GM23248 (cell line): Measurements from ENCODE around the gene ERC2. TPM values are rescaled to one million over a fixed set of nuclear protein-coding genes. Genes with fewer than 3 reads are reported as not detected.

ENCODE experiments used
- DNase-seq: peaks from one replicate; pipeline ENCODE4 v3.0.0-alpha.2; 2015
- H2AFZ ChIP-seq: fragments of 200-600 bp; sonication (generic); 2 replicates; pipeline ENCODE4 v1.6.1; 2016; ENCODE audit warnings: antibody characterized with exemption
- H3F3A ChIP-seq: fragments of 200-600 bp; sonication (generic); 2 replicates; pipeline ENCODE4 v1.6.1; 2016; ENCODE audit warnings: mild to moderate bottlenecking, antibody characterized with exemption, mixed run types; ENCODE audit not compliant: insufficient read depth
- H3K27ac ChIP-seq: fragments of 200-600 bp; sonication (generic); 2 replicates; pipeline ENCODE4 v1.5.1; 2016; ENCODE audit warnings: mild to moderate bottlenecking
- H3K27me3 ChIP-seq: fragments of 200-600 bp; sonication (generic); replicated peaks from 2 replicates; pipeline ENCODE4 v1.6.1; 2016; ENCODE audit warnings: mild to moderate bottlenecking; ENCODE audit not compliant: insufficient read depth
- H3K36me3 ChIP-seq: fragments of 200-600 bp; sonication (generic); 2 replicates; pipeline ENCODE4 v1.6.1; 2016; ENCODE audit warnings: low read depth, mild to moderate bottlenecking
- H3K4me1 ChIP-seq: fragments of 200-600 bp; sonication (generic); 2 replicates; pipeline ENCODE4 v1.6.1; 2016; ENCODE audit warnings: mild to moderate bottlenecking; ENCODE audit not compliant: insufficient read depth
- H3K4me2 ChIP-seq: fragments of 200-600 bp; sonication (generic); one replicate; pipeline ENCODE4 v1.6.1; 2016; ENCODE audit warnings: mild to moderate bottlenecking; ENCODE audit not compliant: unreplicated experiment
- H3K4me3 ChIP-seq: fragments of 200-600 bp; sonication (generic); 2 replicates; pipeline ENCODE4 v1.5.1; 2016; ENCODE audit warnings: mild to moderate bottlenecking
- H3K79me2 ChIP-seq: fragments of 200-600 bp; sonication (generic); 2 replicates; pipeline ENCODE4 v1.6.1; 2016; ENCODE audit warnings: mild to moderate bottlenecking; ENCODE audit not compliant: insufficient read depth
- H3K9ac ChIP-seq: fragments of 200-600 bp; sonication (generic); 2 replicates; pipeline ENCODE4 v1.6.1; 2016; ENCODE audit warnings: mild to moderate bottlenecking
- H3K9me2 ChIP-seq: fragments of 200-600 bp; sonication (generic); 2 replicates; pipeline ENCODE4 v1.6.1; 2016; ENCODE audit warnings: mixed run types, mild to moderate bottlenecking, moderate library complexity; ENCODE audit not compliant: insufficient read depth
- H3K9me3 ChIP-seq: fragments of 200-600 bp; sonication (generic); one replicate; pipeline ENCODE4 v1.6.1; 2017; ENCODE audit warnings: low read depth
- H4K20me1 ChIP-seq: fragments of 200-600 bp; sonication (generic); 2 replicates; pipeline ENCODE4 v1.6.0; 2016; ENCODE audit not compliant: insufficient read depth
- EZH2 ChIP-seq: fragments of 200-600 bp; sonication (generic); IDR thresholded peaks from 2 replicates; pipeline ENCODE4 v1.6.1; 2018; ENCODE audit warnings: antibody characterized with exemption, mild to moderate bottlenecking; ENCODE audit not compliant: insufficient read depth, poor library complexity, severe bottlenecking
- EZH2phosphoT487 ChIP-seq: fragments of 200-600 bp; sonication (generic); IDR thresholded peaks from 2 replicates; pipeline ENCODE4 v1.6.1; 2018; ENCODE audit warnings: antibody characterized with exemption, moderate library complexity, mild to moderate bottlenecking, low read depth; ENCODE audit not compliant: insufficient read depth
- WGBS, 2 experiments: methylation state at CpG; one replicate each; pipeline ENCODE4 v1.1.6; 2015 to 2017; ENCODE audit warnings: low lambda C conversion rate in 2 of 2, low coverage in 1 of 2; ENCODE audit errors: missing lambda C conversion rate in 2 of 2; 5-methylcytosine and 5-hydroxymethylcytosine counted together
- in situ Hi-C: fragments of 300-500 bp; cut with MboI; formaldehyde crosslinking; loops from 2 replicates; pipeline ENCODE4 v1.15.0; 2020
- polyA plus RNA-seq: library from polyadenylated mRNA; unstranded; fragments of >200 nt; fragmentation: Nextera tagmentation; extraction: Ambion mirVana; gene quantifications from 2 replicates; pipeline ENCODE4 v1.2.1, GENCODE V29; 2016
- total RNA-seq: library from RNA; depleted of rRNA; stranded (reverse); fragments of >200 nt; shearing (Covaris generic); gene quantifications from 2 replicates; pipeline ENCODE4 v1.2.3, GENCODE V29; 2014

ERC2 gene
- total and polyA plus RNA-seq, 2 experiments from 2014 or later: not detected

GRCh38 chr3:56404884-56405283 lies 63.4 kb downstream of the ERC2 start:
- Histone ChIP-seq H4K20me1 (no peaks in the 10 kb centered on the region), H3F3A (no peaks in the 10 kb centered on the region), H3K4me3 (no peak overlapping the region), H3K27me3 (no peaks in the 10 kb centered on the region), H3K27ac (no peak overlapping the region), H3K9me3 (no peaks in the 10 kb centered on the region), H2AFZ (no peak overlapping the region), H3K4me1 (no peaks in the 10 kb centered on the region), H3K9ac (no peak overlapping the region), H3K36me3 (no peaks in the 10 kb centered on the region), H3K4me2 (no peak overlapping the region), H3K9me2 (no peaks in the 10 kb centered on the region), H3K79me2 (no peaks in the 10 kb centered on the region)
- TF ChIP-seq EZH2phosphoT487: no peak
- in situ Hi-C loops: no loop called here
- no peak for DNase-seq
- 51 to 58% methylated on average over 3 of the region's 3 CpGs for WGBS, 2 experiments

- Histone ChIP-seq H3K36me3 (no peaks in the 10 kb centered on the region), H3K4me3 (no peak overlapping the region), H4K20me1 (no peaks in the 10 kb centered on the region), H3K27ac (no peak overlapping the region), H3K9me2 (no peaks in the 10 kb centered on the region), H3K79me2 (no peaks in the 10 kb centered on the region), H3K4me2 (no peak overlapping the region), H3K27me3 (no peaks in the 10 kb centered on the region), H3K4me1 (no peaks in the 10 kb centered on the region), H3F3A (no peaks in the 10 kb centered on the region), H3K9ac (no peak overlapping the region), H2AFZ (no peak overlapping the region), H3K9me3 (no peaks in the 10 kb centered on the region)
- no peak for DNase-seq
- 21 to 25% methylated on average over 2 of the region's 2 CpGs for WGBS, 2 experiments
- TF ChIP-seq EZH2 (no peak), EZH2phosphoT487 (no peak)
- in situ Hi-C loops: no loop called here
Observed at GRCh38 chr3:56398659-56399058, 69.6 kb downstream of the ERC2 start.

GRCh38 chr3:56397798-56398197 lies 70.5 kb downstream of the ERC2 start:
- H2AFZ ChIP-seq: no peak overlapping the region
- DNase-seq: no peak
- in situ Hi-C loops: no loop called here
- H3K4me3 ChIP-seq: no peak overlapping the region
- TF ChIP-seq EZH2phosphoT487 (no peak), EZH2 (no peak)
- no peaks in the 10 kb centered on the region for H3F3A ChIP-seq
- H3K36me3 ChIP-seq: no peaks in the 10 kb centered on the region
- no peak overlapping the region for H3K4me2 ChIP-seq
- 4 to 19% methylated on average over 2 of the region's 2 CpGs for WGBS, 2 experiments
- H3K9me2 ChIP-seq: no peaks in the 10 kb centered on the region
- H3K27me3 ChIP-seq: no peaks in the 10 kb centered on the region
- H4K20me1 ChIP-seq: no peaks in the 10 kb centered on the region
- H3K9ac ChIP-seq: no peak overlapping the region
- H3K79me2 ChIP-seq: no peaks in the 10 kb centered on the region
- no peak overlapping the region for H3K27ac ChIP-seq
- H3K4me1 ChIP-seq: no peaks in the 10 kb centered on the region
- H3K9me3 ChIP-seq: no peaks in the 10 kb centered on the region

- Histone ChIP-seq H3K36me3 (no peaks in the 10 kb centered on the region), H2AFZ (no peak overlapping the region), H3F3A (no peaks in the 10 kb centered on the region), H3K9me2 (no peaks in the 10 kb centered on the region), H3K4me2 (no peak overlapping the region), H3K9me3 (no peaks in the 10 kb centered on the region), H3K4me1 (no peaks in the 10 kb centered on the region), H3K27me3 (no peaks in the 10 kb centered on the region), H3K27ac (no peak overlapping the region), H3K79me2 (no peaks in the 10 kb centered on the region), H4K20me1 (no peaks in the 10 kb centered on the region), H3K4me3 (no peak overlapping the region), H3K9ac (no peak overlapping the region)
- WGBS, 2 experiments: 17 to 27% methylated on average over 3 of the region's 3 CpGs
- no peak for TF ChIP-seq EZH2
- TF ChIP-seq EZH2phosphoT487: no peak
- no peak for DNase-seq
- in situ Hi-C loops: no loop called here
Observed at GRCh38 chr3:56389183-56389830, 79.0 kb downstream of the ERC2 start.

- Histone ChIP-seq H4K20me1 (no peaks in the 10 kb centered on the region), H3K36me3 (no peaks in the 10 kb centered on the region), H3K4me2 (no peak overlapping the region), H3F3A (no peaks in the 10 kb centered on the region), H3K9ac (no peak overlapping the region), H3K79me2 (no peaks in the 10 kb centered on the region), H2AFZ (no peak overlapping the region), H3K4me1 (no peaks in the 10 kb centered on the region), H3K27ac (no peak overlapping the region), H3K4me3 (no peak overlapping the region), H3K9me2 (no peaks in the 10 kb centered on the region), H3K27me3 (no peaks in the 10 kb centered on the region), H3K9me3 (no peaks in the 10 kb centered on the region)
- TF ChIP-seq EZH2phosphoT487 (no peak), EZH2 (no peak)
- 8 to 18% methylated on average over 3 of the region's 3 CpGs for WGBS, 2 experiments
- in situ Hi-C loops: no loop called here
- no peak for DNase-seq
Observed at GRCh38 chr3:56383092-56383491, 85.2 kb downstream of the ERC2 start.
